Mesothelial cell of epicardium (in vitro differentiated cells): ENCODE measurements around the gene DLGAP1. TPM values are rescaled to one million over a fixed set of nuclear protein-coding genes. Genes with fewer than 3 reads are reported as not detected.

Experiments used
- DNase-seq, 2 experiments: peaks; one replicate each; pipeline ENCODE4 v3.0.0; 2021; ENCODE audit warnings: low spot score in 2 of 2; ENCODE audit not compliant: unreplicated experiment in 2 of 2
- H3K27ac Mint-ChIP-seq: 2 replicates; pipeline ENCODE4 v1.8.0; 2021; ENCODE audit warnings: mixed read lengths
- H3K27me3 Mint-ChIP-seq: 2 replicates; pipeline ENCODE4 v1.8.0; 2021; ENCODE audit warnings: low read depth, mixed read lengths
- H3K36me3 Mint-ChIP-seq: 2 replicates; pipeline ENCODE4 v1.8.0; 2021; ENCODE audit warnings: mixed read lengths
- H3K4me1 Mint-ChIP-seq: 2 replicates; pipeline ENCODE4 v1.8.0; 2021; ENCODE audit warnings: mixed read lengths
- H3K4me3 Mint-ChIP-seq: 2 replicates; pipeline ENCODE4 v1.8.0; 2021; ENCODE audit warnings: mild to moderate bottlenecking, moderate library complexity, mixed read lengths
- H3K9me3 Mint-ChIP-seq: 2 replicates; pipeline ENCODE4 v1.8.0; 2021; ENCODE audit warnings: mixed read lengths
- total RNA-seq: library from RNA; stranded (reverse); gene quantifications from 3 replicates; pipeline ENCODE4 v1.2.1, GENCODE V29; 2021
- TF ChIP-seq, protein P1 (sequence below): fragments of 200-600 bp; sonication (generic); IDR thresholded peaks from one replicate; pipeline ENCODE4 v1.5.0; 2021; ENCODE audit warnings: antibody characterized with exemption; ENCODE audit not compliant: unreplicated experiment

Gene DLGAP1
- total RNA-seq, 1 donor from 2014 or later, result 4.6 TPM

DNA sequence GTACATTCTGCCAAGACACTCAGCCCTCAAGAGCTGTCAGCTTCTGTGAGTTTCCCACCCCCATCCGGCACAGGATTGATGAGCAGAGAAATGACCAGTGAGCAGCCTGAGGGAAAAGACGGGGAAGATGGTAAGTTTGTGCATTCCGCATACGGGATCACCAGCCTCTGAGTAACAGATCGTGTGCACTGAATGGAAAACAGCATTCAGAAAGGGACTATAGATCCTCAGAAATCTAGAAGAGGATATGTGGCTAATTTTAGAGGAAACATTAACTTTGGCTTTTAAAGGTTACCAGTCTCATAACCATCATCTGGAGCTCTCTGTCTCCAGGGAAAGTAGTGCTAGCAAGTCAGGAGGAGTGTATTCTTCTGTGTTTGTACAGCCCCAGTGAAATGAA lies 679.1 kb downstream of the DLGAP1 start:
- H3K27me3 Mint-ChIP-seq, result no peaks in the 10 kb centered on the region
- peak overlapping the region; percentile 81 for H3K27ac Mint-ChIP-seq
- peaks cover 56% of the 10 kb centered on the region for H3K4me1 Mint-ChIP-seq
- H3K4me3 Mint-ChIP-seq, result no peak overlapping the region
- TF ChIP-seq, protein P1, sequence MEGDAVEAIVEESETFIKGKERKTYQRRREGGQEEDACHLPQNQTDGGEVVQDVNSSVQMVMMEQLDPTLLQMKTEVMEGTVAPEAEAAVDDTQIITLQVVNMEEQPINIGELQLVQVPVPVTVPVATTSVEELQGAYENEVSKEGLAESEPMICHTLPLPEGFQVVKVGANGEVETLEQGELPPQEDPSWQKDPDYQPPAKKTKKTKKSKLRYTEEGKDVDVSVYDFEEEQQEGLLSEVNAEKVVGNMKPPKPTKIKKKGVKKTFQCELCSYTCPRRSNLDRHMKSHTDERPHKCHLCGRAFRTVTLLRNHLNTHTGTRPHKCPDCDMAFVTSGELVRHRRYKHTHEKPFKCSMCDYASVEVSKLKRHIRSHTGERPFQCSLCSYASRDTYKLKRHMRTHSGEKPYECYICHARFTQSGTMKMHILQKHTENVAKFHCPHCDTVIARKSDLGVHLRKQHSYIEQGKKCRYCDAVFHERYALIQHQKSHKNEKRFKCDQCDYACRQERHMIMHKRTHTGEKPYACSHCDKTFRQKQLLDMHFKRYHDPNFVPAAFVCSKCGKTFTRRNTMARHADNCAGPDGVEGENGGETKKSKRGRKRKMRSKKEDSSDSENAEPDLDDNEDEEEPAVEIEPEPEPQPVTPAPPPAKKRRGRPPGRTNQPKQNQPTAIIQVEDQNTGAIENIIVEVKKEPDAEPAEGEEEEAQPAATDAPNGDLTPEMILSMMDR, result no peak
- DNase-seq, result no peak
- H3K9me3 Mint-ChIP-seq, result no peaks in the 10 kb centered on the region
- H3K36me3 Mint-ChIP-seq, result no peaks in the 10 kb centered on the region

DNA sequence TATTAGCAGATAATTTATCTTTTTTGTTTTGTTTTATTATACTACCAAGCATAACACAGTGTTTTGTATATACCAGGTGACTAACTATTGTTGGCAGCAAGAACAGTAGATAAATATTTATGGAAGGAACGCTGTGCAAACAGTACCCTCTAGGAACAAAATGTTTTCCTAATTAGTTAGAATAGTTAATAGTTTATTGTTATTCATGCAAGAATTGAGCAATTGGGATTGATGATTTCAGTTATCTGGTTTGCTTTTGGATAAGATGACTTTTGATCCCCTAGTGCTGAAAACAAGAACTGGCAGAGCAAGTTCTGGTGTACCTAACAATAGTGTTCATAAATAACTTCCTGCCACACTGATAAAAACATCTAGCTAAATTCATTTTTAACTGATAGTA lies 681.8 kb downstream of the DLGAP1 start:
- H3K27ac Mint-ChIP-seq, result peak overlapping the region; percentile 81
- TF ChIP-seq, protein P1, result peak; percentile 31
- H3K4me3 Mint-ChIP-seq, result no peak overlapping the region
- no peaks in the 10 kb centered on the region for H3K27me3 Mint-ChIP-seq
- H3K9me3 Mint-ChIP-seq, result peaks cover 3% of the 10 kb centered on the region
- H3K36me3 Mint-ChIP-seq, result peaks cover 3% of the 10 kb centered on the region
- no peak for DNase-seq
- peaks cover 60% of the 10 kb centered on the region for H3K4me1 Mint-ChIP-seq

DNA sequence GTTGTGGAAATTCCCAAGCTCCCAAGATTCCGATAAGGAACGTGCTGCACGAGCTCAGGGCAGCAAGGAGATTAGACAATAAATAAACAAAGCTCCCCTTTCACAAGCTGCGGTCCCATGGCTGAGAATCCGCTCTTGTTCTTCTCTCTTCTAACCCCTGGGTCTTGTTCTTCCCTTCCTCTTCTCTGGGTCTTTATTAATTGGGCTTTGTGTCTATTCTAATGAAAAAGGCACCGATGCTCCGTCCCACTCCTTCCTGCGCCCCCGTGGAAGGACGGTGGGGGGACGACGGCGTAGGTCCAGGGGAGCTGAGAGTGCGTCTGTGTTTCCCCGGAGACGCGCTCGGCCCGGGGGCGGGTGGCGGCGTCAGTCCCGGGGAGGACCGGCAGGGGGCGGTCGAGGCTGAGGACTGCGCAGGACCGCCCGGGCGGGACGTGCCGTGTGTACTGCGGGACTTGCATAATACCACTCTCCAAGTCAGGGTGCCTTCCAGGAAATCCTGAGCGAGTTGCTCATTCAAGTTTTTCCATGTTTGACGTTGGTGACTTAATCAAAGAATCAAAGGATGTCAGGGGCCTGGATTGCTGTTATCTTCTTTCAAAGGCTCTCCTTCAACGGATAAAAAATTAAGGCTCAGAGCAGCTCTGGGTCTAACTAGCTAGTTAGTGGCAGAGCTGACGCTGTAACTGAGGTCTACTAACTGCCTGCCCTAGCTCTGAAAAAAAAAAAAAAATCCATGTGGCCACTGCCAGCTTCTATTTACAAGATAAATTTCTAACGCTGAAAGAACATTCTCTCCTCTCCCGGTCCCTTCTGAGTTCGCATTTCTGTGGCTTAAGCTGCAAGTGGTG lies 683.8 kb downstream of the DLGAP1 start:
- Mint-ChIP-seq H3K36me3 (peaks cover 16% of the 10 kb centered on the region), H3K9me3 (peaks cover 22% of the 10 kb centered on the region), H3K4me3 (peak overlapping the region; percentile 73), H3K27me3 (no peaks in the 10 kb centered on the region), H3K27ac (peak overlapping the region; percentile 93), H3K4me1 (peaks cover 55% of the 10 kb centered on the region)
- DNase-seq, result peak; percentile 80 to 98
- TF ChIP-seq, protein P1, result peak; percentile 98

DNA sequence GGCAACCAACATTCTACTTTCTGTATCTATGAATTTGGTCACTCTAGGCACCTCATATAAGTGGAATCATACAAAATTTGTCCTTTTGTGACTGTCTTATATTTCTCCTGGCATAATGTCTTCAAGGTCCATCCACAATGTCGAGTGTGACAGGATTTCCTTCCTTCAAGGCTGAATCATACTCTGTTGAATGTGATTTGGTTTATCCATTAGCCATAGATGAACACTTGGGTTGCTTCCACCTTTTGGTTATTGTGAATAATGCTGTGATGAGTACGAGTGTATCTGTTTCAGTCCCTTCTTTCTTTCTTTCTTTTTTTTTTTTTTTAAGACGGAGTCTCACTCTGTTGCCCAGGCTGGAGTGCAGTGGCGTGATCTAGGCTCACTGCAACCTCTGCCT lies 693.8 kb downstream of the DLGAP1 start:
- Mint-ChIP-seq H3K27ac (no peak overlapping the region), H3K27me3 (no peaks in the 10 kb centered on the region), H3K9me3 (peaks cover 36% of the 10 kb centered on the region), H3K36me3 (peaks cover 21% of the 10 kb centered on the region), H3K4me3 (no peak overlapping the region), H3K4me1 (peaks cover 7% of the 10 kb centered on the region)
- TF ChIP-seq, protein P1, result no peak
- DNase-seq, result no peak

DNA sequence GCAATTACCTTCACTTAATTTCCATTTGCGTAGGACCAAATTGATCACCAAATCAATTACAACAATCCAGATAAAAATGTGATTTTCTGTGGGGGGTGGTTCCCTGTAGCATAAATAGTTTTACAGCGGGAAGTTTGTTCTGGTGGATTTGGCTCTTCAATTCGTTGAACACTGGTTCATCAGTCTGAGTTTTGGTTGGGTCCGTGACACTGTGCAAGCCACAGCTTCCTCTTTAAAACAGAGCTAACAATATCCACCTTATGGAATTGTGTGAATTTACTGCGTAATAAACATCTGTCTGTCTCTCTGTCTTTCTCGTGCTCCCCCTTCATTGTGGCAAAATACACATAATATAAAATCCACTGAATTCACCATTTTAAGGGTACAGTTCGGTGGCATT lies 694.4 kb downstream of the DLGAP1 start:
- Mint-ChIP-seq H3K36me3 (peaks cover 16% of the 10 kb centered on the region), H3K4me1 (peaks cover 7% of the 10 kb centered on the region), H3K4me3 (no peak overlapping the region), H3K27ac (no peak overlapping the region), H3K9me3 (peaks cover 31% of the 10 kb centered on the region), H3K27me3 (no peaks in the 10 kb centered on the region)
- TF ChIP-seq, protein P1, result no peak
- no peak for DNase-seq
